GM18508 (cell line): ENCODE data around the gene BRSK2.
"Not testable (repeated sequence)": the region's sequence is repeated elsewhere in the genome, so short reads cannot be mapped to it uniquely, and the experiment has no call there.

Experiments
- ATAC-seq: cut with Tn5 transposase; IDR thresholded peaks from one replicate; pipeline ENCODE4 v1.9.1; 2021; ENCODE audit warnings: moderate number of reproducible peaks; ENCODE audit not compliant: insufficient read depth, unreplicated experiment

BRSK2 gene

GRCh38 chr11:1405186-1406020 is 15.7 kb downstream of the BRSK2 start:
- no peak for ATAC-seq

DNA sequence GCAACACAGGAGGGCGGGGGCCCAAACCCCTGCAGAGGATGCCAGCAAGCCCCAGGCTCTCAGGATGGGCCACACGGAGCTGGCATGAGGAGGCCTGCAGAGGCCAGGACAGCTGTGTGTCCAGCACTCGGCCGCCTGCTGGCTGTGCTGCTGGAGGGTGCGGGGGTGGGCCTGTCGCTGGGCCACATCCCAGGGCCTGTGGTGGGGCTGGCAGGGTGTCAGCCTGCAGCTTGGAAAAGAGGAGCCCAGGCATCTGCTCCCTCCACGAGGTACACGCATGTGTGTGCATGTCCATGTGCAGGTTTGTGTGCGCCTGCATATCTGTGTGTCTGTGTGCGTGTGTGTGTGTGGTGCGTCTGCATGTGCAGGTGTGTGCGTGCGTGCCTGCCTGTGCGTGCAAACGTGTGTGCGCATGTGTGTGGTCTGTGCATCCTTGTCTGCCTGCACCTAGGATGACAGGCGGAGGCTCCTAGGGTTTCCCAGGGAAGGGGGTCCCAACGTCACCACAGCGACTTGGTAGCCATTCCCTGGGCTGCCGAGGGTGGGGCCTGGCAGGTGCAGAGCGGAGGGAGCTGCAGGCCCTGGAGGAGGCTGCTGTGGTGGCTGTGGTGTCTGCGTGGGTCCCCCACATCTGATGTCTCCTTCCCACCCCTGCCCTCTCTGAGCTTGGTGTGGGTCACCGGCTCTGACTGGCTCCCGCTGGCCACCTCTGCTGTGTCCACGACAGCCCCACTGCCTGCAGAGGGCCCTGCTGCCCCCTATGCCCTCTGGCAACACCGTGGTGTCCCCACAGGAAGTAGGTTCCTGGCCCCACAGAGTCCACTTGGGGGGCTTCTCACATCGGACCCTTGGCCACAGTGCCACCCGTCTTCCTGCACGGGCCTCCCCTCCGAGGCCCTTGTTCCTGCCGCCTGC is 17.1 kb downstream of the BRSK2 start:
- ATAC-seq: no peak

- no peak for ATAC-seq
Measured at GRCh38 chr11:1407668-1408067, 17.9 kb downstream of the BRSK2 start.

- no peak for ATAC-seq
Measured at GRCh38 chr11:1408346-1408745, 18.6 kb downstream of the BRSK2 start.

DNA sequence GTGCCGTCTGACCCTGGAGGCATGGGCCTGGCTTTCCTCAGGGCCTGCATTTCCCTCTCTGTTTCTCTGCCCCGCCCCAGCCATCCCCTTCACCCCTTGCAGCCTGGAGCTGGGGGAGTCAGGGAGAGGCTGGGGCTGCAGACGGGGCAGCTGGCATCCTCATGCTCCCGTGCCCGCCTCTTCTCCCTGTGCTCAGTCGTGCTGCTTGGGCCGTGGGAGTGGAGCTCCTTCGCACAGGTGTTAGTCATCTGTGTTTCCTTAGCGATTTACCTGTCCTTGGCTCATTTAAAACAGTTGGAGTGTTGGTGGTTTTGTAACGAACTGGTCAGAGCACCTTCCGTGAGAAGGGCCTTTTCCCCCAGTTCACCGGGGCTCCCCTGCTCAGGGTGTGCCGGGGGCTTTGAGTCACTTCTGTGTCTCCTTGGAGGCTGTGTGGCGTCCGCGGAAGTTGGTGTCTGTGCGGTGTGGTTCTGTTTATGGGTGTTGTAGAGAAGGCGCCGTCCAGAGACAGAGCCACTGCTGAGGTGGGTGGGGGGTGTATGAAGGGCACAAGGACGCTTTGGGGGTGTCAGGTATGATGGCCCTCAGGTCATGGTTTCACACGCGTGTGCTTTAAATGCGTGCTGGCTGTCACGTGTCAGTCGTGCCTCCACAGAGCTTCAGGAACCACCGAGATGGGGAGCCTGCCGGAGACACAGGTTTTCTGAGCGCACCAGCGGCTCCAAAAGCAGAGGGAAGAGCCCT is 19.5 kb downstream of the BRSK2 start:
- ATAC-seq: no peak

DNA sequence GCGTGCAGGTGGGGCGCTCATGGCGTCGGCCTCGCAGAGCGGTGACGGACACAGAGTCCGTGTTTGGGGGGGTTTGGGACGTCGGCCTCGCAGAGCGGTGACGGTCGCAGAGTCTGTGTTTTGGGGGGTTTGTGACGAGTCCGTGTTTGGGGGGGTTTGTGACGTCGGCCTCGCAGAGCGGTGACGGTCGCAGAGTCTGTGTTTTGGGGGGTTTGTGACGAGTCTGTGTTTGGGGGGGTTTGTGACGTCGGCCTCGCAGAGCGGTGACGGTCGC is 20.1 kb downstream of the BRSK2 start:
- not testable (repeated sequence) for ATAC-seq

DNA sequence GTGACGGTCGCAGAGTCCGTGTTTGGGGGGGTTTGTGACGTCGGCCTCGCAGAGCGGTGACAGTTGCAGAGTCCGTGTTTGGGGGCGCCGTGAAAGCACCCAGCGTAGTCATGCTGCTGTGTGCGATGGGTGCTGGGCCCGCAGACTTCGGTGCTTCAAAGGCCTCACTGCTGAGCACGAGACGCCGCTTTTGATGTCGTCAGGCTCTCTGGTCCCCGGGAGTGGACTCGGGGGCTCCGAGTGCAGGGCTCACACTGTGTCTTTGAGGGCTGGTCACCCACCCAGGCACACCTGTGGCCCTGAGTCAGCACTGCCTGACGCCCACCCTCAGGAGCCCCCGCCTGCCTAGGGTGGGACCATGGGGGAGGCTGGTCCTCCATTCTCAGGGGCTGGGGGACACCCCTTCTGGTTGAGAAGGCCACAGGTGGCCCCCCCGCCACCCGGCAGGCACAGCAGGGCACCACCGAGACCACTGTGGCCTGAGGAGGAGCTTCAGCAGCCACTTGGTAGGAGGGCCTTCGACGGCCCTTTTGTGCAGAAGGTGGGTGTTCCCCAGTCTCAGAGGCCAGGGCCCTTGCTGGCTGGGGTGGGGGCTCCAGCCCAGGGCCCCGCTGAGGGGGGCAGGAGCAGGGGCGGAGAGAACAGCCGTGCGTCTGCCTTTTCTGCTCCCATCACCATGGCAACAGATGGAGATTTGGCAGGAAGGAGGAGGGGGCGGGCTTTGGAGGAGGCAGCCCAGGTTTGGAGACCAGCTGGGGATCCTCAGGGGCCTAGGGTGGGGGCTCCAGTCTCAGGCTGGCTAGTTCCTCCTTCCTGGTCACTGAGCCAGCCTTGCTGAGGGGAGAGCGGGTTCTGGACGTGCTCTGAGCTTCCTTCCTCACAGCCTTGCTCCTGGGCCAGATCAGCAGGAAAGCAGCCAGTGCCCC is 20.9 kb downstream of the BRSK2 start:
- no peak for ATAC-seq

DNA sequence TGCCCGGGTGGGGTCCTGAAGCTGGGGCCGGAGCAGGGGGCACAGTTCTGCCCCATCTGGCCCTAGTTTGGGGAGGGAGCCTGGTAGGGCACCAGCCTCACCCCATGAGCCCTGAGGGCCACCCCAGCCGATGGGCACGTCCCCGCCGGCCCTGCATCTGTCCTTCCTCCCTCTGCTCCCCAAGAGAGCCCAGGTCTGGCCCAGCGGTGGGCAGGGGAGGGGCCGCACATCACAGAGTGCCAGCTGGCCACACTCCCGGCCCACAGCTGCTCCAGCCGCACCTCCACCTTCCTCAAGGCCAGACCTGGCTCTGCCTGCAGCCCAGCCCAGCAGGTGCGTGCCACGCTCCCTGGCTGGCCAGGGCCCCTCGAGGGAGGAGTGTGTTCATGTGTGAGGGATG is 21.6 kb downstream of the BRSK2 start:
- no peak for ATAC-seq

- not testable (repeated sequence) for ATAC-seq
Measured at GRCh38 chr11:1411739-1412138, 22.0 kb downstream of the BRSK2 start.

DNA sequence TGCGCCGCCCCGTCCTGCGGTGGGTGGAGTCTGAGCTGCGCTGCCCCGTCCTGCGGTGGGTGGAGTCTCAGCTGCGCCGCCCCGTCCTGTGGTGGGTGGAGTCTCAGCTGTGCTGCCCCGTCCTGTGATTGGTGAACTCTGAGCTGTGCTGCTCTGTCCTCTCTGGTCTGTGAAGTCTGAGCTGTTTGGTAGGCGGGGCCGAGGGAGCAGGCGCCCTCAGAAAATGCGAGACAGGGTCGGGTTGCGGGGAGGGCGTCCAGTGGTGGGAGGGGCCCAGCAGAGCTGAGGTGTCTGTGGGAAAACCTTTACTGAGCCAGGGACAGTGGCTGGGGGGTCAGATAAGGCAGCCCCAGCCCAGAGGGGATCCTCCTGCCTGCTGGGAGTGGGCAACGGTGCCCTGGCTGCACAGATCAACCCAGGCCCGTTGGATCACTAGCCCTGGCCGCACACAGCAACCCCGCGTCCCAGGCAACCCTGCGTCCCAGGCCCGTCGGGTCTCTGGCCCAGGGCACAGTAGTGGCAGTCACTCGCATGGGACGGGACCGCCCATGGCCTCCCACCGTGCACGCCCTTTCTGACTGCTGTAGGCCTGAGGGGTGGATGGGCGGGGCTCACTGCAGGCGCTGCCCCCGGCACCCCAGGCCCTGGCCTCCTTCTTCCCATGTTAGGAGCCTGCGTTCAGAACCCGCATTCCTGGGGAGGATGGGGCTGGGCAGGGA is 22.8 kb downstream of the BRSK2 start:
- no peak for ATAC-seq

- ATAC-seq: no peak
Measured at GRCh38 chr11:1414650-1415049, 24.9 kb downstream of the BRSK2 start.

DNA sequence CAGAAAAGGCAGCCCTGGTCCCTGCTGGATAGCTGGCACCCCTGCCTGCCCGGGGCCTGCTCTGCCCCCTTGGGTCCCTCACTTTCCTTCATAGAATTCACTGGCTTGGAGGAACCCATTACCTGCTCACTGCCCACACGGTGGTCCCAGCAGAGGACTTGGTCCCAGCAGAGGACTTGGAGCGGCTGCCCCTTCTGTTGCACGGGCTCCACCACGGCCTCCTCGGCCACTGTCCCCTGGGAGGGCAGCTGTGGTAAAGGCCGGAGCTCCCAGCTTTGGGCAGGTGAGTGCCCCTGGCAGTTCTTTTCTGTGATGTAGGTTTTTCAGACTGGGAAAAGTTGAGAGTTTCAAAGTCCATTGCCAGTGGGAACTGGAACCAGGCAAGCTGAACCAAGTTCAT is 25.9 kb downstream of the BRSK2 start:
- ATAC-seq: no peak

DNA sequence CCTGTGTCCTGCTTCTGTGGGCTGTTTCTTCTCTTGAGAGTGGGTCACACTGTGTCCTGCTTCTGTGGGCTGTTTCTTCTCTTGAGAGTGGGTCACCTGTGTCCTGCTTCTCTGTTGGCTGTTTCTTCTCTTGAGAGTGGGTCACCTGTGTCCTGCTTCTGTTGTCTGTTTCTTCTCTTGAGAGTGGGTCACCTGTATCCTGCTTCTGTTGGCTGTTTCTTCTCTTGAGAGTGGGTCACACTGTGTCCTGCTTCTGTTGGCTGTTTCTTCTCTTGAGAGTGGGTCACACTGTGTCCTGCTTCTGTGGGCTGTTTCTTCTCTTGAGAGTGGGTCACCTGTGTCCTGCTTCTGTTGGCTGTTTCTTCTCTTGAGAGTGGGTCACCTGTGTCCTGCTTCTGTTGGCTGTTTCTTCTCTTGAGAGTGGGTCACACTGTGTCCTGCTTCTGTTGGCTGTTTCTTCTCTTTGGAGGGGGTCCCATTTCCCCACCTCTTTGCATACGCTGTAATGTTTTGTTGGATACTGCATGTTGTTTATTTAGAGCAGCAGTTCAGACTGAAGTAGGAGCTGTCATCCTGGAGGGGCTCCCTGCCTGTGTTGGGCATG is 28.6 kb downstream of the BRSK2 start:
- ATAC-seq: not testable (repeated sequence)

- no peak for ATAC-seq
Measured at GRCh38 chr11:1419811-1420210, 30.1 kb downstream of the BRSK2 start.

DNA sequence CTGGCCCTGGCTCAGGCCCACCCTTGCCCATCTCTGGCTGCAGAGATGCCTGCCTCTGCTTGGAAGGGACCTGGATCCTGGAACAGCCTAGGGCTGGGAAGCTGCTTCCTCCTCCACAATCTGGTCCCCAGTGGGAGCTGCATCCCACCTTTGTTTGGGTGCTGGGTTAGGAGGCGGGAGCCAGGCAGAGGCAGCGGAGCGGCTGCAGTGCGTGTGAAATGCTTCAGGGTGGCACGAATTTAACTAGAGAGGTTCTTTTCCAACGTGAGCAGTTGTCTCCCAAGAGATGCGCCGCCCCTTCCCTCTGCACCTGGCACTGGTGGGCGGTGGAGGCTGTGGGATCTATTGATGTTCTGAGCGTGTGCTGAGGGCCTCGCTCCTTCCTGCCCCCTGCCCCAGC is 31.6 kb downstream of the BRSK2 start:
- no peak for ATAC-seq

DNA sequence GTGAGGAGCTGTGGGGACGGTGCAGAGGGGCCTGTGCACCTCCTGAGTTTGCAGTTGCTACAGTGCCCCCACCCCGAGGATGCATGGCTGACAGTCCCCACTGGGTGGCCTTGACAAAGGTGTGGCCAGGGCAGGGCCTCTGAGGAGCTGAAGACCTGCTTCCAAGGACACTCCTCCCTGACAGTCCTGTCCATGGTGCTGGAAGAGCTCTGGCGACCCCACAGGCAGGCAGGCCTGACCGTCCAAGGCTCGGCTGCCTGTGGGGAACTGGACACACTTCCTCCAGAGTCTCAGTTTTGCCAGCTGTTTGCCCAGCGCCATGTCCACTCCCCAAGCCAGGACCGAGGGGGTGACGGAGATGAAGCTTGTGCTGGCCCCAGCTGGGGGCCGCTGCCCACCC is 32.7 kb downstream of the BRSK2 start:
- no peak for ATAC-seq

DNA sequence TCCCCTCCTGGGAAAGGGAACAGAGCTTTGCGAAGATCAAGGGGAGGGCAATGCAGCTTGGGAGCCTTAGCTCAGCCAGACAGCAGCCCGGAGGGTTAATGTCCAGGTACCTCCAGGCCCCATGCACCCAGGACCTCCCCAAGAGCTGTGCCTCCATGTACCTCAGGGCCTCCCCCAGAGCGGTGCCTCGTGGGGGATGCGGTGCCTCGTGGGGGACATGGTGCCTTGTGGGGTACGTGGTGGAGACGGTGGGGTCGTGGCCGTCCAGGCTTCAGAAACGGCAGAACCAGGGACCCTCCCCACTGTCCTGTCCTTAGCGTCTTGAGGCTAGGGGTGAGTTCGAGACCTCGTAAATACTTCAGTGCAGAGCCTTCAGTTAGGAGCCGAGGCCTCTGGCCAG is 33.2 kb downstream of the BRSK2 start:
- no peak for ATAC-seq

- ATAC-seq: not testable (repeated sequence)
Measured at GRCh38 chr11:1423406-1423805, 33.7 kb downstream of the BRSK2 start.

GRCh38 chr11:1425006-1425405 is 35.3 kb downstream of the BRSK2 start:
- no peak for ATAC-seq
